GM20000 (cell line): Measurements from ENCODE around the gene DNAJB6.

Experiments
- DNase-seq: peaks from one replicate; pipeline ENCODE4 v3.0.0; 2012; ENCODE audit warnings: low spot score
- TF ChIP-seq, protein P1 (sequence below): IDR thresholded peaks from 2 replicates; pipeline ENCODE4 v1.5.1; 2012; ENCODE audit warnings: mild to moderate bottlenecking, control low read depth; ENCODE audit errors: extremely low read depth, missing control alignments

Gene DNAJB6

GRCh38 chr7:157423348-157423747, 86.5 kb downstream of the DNAJB6 start:
- DNase-seq, result no peak
- TF ChIP-seq, protein P1, sequence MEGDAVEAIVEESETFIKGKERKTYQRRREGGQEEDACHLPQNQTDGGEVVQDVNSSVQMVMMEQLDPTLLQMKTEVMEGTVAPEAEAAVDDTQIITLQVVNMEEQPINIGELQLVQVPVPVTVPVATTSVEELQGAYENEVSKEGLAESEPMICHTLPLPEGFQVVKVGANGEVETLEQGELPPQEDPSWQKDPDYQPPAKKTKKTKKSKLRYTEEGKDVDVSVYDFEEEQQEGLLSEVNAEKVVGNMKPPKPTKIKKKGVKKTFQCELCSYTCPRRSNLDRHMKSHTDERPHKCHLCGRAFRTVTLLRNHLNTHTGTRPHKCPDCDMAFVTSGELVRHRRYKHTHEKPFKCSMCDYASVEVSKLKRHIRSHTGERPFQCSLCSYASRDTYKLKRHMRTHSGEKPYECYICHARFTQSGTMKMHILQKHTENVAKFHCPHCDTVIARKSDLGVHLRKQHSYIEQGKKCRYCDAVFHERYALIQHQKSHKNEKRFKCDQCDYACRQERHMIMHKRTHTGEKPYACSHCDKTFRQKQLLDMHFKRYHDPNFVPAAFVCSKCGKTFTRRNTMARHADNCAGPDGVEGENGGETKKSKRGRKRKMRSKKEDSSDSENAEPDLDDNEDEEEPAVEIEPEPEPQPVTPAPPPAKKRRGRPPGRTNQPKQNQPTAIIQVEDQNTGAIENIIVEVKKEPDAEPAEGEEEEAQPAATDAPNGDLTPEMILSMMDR, result no peak

GRCh38 chr7:157423886-157424565, 87.2 kb downstream of the DNAJB6 start:
- DNase-seq, result no peak
- TF ChIP-seq, protein P1, result no peak

- DNase-seq, result no peak
- TF ChIP-seq, protein P1, result no peak
These were observed 88.4 kb downstream of the DNAJB6 start for GRCh38 chr7:157425137-157425731.

GRCh38 chr7:157425761-157426160, 89.0 kb downstream of the DNAJB6 start:
- no peak for DNase-seq

DNA sequence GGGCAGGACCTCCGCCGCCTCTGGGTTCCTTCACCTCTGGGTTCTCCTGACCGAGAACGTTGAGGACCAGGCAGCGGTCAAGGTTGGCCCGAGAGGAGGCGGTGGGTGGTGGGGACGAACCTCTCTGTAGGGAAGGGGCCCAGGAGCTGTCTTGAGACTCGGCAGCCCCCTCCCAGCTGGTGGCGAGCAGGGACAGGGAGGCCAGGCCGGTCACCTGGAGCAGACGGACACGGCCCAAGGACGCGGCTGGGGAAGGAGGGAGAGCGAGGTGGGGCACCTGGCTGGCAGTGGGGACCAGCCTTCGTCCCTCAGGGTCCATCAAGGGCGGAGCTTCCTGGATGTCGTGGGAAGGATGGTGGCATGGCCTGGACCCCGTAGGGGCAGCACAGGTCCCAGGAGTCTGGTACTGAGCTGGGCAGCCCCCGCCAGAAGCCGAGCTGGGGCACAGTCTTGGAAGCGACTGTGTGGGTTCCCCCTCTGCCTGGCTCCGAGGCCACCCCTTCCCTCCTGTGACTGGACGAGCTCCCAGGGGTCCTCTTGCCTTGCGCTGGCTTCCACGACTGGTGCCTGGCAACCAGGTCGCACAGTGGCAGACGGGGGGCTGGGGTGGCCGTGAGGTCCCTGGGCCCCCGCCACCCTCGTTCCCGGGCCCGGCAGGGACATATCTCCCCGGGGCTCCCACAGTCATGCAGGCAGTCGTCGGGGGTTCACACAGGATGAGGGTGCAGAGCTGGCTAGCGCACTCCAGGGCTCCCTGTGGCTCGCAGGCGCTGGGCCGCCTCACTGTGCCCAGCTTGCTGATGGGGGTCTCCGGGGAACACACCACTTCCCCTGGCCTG, 89.9 kb downstream of the DNAJB6 start:
- TF ChIP-seq, protein P1, result no peak
- no peak for DNase-seq

More at GRCh38 chr7:157425761-157426160, 89.0 kb downstream of the DNAJB6 start:
- TF ChIP-seq, protein P1, result no peak

- DNase-seq, result no peak
- TF ChIP-seq, protein P1, result no peak
These were observed 91.2 kb downstream of the DNAJB6 start for GRCh38 chr7:157427811-157428553.
